Prostate gland (tissue), 2 donors: ENCODE results near the gene GADD45A. TPM values are rescaled to one million over a fixed set of nuclear protein-coding genes. Genes with fewer than 3 reads are reported as not detected.

Source experiments
- DNase-seq: peaks from one replicate; pipeline ENCODE4 v3.0.0-alpha.2; 2019; ENCODE audit warnings: low spot score
- H3K27ac ChIP-seq, 2 donors: fragments of 200-600 bp; sonication (generic); 2 replicates each; pipeline ENCODE4 v1.5.1; 2017 to 2019
- H3K27me3 ChIP-seq: fragments of 200-600 bp; sonication (generic); replicated peaks from 2 replicates; pipeline ENCODE4 v1.5.1; 2019; ENCODE audit not compliant: insufficient read depth
- H3K36me3 ChIP-seq, 2 donors: fragments of 200-600 bp; sonication (generic); 1 replicate in 1 of 2; 2 replicates in 1 of 2; pipeline versions ENCODE4 v1.5.1 to v1.8.1; 2017 to 2019
- H3K4me1 ChIP-seq: fragments of 200-600 bp; sonication (generic); replicated peaks from 2 replicates; pipeline ENCODE4 v1.5.1; 2019
- H3K4me3 ChIP-seq, 2 donors: fragments of 200-600 bp; sonication (generic); 2 replicates each; pipeline ENCODE4 v1.5.1; 2017 to 2019
- H3K9me3 ChIP-seq: fragments of 200-600 bp; sonication (generic); 2 replicates; pipeline ENCODE4 v1.5.1; 2017
- CTCF ChIP-seq, 4 experiments: fragments of 200-600 bp in 2 of 4; fragments of 450-650 bp in 2 of 4; sonication (generic) in 2 of 4; IDR thresholded peaks; 1 replicate in 3 of 4; 2 replicates in 1 of 4; pipeline ENCODE4 v1.5.1; 2016 to 2019; ENCODE audit warnings: antibody characterized with exemption in 4 of 4, mild to moderate bottlenecking in 2 of 4, moderate library complexity in 2 of 4
- POLR2A ChIP-seq: fragments of 450-650 bp; IDR thresholded peaks from one replicate; pipeline ENCODE4 v1.6.1; 2016; ENCODE audit warnings: antibody characterized with exemption, mild to moderate bottlenecking
- POLR2AphosphoS5 ChIP-seq: sonication (generic); formaldehyde crosslinking; IDR thresholded peaks from one replicate; pipeline ENCODE4 v1.6.1; 2017; ENCODE audit warnings: antibody characterized with exemption
- WGBS: methylation state at CpG from one replicate; pipeline ENCODE4 v1.1.5; 2018; 5-methylcytosine and 5-hydroxymethylcytosine counted together
- intact Hi-C: fragments of 100-400 bp; cut with DNase I; formaldehyde crosslinking; loops from one replicate; pipeline ENCODE4 v1.14.2; 2022
- total RNA-seq, 2 donors: library from RNA; depleted of rRNA; stranded (reverse); fragments of >200 nt; gene quantifications; one replicate each; pipeline ENCODE4 v1.1.0, GENCODE V29; 2016

The GADD45A gene
- total RNA-seq, 2 donors from 2014 or later, result 28.9 to 43.9 TPM

- WGBS, result 39% methylated on average over 3 of the region's 3 CpGs
- no peaks in the 10 kb centered on the region for H3K4me1 ChIP-seq
- peak overlapping the region; percentile 70 to 71 for H3K4me3 ChIP-seq
- H3K9me3 ChIP-seq, result no peaks in the 10 kb centered on the region
- H3K27me3 ChIP-seq, result no peaks in the 10 kb centered on the region
- H3K27ac ChIP-seq, result peak overlapping the region; percentile 84 to 91
- no peak for DNase-seq
- TF ChIP-seq POLR2AphosphoS5 (no peak), CTCF (IDR thresholded peaks at IDR 0.05) (no peak), POLR2A (no peak)
- no peaks in the 10 kb centered on the region for H3K36me3 ChIP-seq
- intact Hi-C loops, result loop anchor here (5.0 to 10.0 kb wide), 4 partner anchors 65 to 150 kb away; partner anchors contain the start of gene GNG12
Measured at GRCh38 chr1:67687198-67687545, 2.2 kb downstream of the GADD45A start.

- intact Hi-C loops, result loop anchor here (5.0 to 10.0 kb wide), 4 partner anchors 65 to 150 kb away; partner anchors contain the start of gene GNG12
- Histone ChIP-seq H3K36me3 (no peaks in the 10 kb centered on the region), H3K27me3 (no peaks in the 10 kb centered on the region), H3K4me1 (no peaks in the 10 kb centered on the region), H3K27ac (no peak overlapping the region), H3K9me3 (no peaks in the 10 kb centered on the region), H3K4me3 (no peak overlapping the region)
- WGBS, result 58% methylated on average over 4 of the region's 4 CpGs
- TF ChIP-seq POLR2A (no peak), POLR2AphosphoS5 (no peak), CTCF (IDR thresholded peaks at IDR 0.05) (no peak)
- no peak for DNase-seq
Measured at GRCh38 chr1:67687649-67688048, 2.6 kb downstream of the GADD45A start.

- no peak for DNase-seq
- TF ChIP-seq POLR2A, result no peak
- no peak for TF ChIP-seq POLR2AphosphoS5
- TF ChIP-seq CTCF (IDR thresholded peaks at IDR 0.05), result no peak
- H3K27me3 ChIP-seq, result no peaks in the 10 kb centered on the region
- no peak overlapping the region for H3K4me3 ChIP-seq
- no peaks in the 10 kb centered on the region for H3K4me1 ChIP-seq
- H3K36me3 ChIP-seq, result no peaks in the 10 kb centered on the region
- WGBS, result 74% methylated on average over 3 of the region's 3 CpGs
- intact Hi-C loops, result loop anchor here (5.0 to 10.0 kb wide), 4 partner anchors 64 to 151 kb away; partner anchors contain the start of gene GNG12
- H3K27ac ChIP-seq, result no peak overlapping the region
- H3K9me3 ChIP-seq, result no peaks in the 10 kb centered on the region
Measured at GRCh38 chr1:67688526-67689219, 3.7 kb downstream of the GADD45A start.

GRCh38 chr1:67689267-67690017 lies 4.4 kb downstream of the GADD45A start:
- no peaks in the 10 kb centered on the region for H3K9me3 ChIP-seq
- no peaks in the 10 kb centered on the region for H3K4me1 ChIP-seq
- TF ChIP-seq POLR2AphosphoS5, result no peak
- no peak for TF ChIP-seq CTCF (IDR thresholded peaks at IDR 0.05)
- no peak for TF ChIP-seq POLR2A
- H3K36me3 ChIP-seq, result no peaks in the 10 kb centered on the region
- 63% methylated on average over 3 of the region's 3 CpGs for WGBS
- no peak for DNase-seq
- no peak overlapping the region for H3K27ac ChIP-seq
- intact Hi-C loops, result loop anchor here (5.0 to 10.0 kb wide), 4 partner anchors 63 to 152 kb away; partner anchors contain the start of gene GNG12
- no peaks in the 10 kb centered on the region for H3K27me3 ChIP-seq
- H3K4me3 ChIP-seq, result no peak overlapping the region
